H9 (cell line): ENCODE results near the gene KRTAP12-1. TPM values are rescaled to one million over a fixed set of nuclear protein-coding genes. Genes with fewer than 3 reads are reported as not detected.

Experiments used
- DNase-seq: peaks from one replicate; pipeline ENCODE4 v3.0.0-alpha.2; 2017
- H2AFZ ChIP-seq: one replicate; pipeline ENCODE4 v1.6.1; 2013; ENCODE audit warnings: mild to moderate bottlenecking, low read length, control low read depth, moderate library complexity
- H2AK5ac ChIP-seq: 2 replicates; pipeline ENCODE4 v1.6.1; 2013; ENCODE audit warnings: low read length, control low read depth, mixed read lengths; ENCODE audit not compliant: insufficient read length
- H2BK120ac ChIP-seq: one replicate; pipeline ENCODE4 v1.6.1; 2013; ENCODE audit warnings: low read depth, mild to moderate bottlenecking, low read length, control low read depth, inconsistent platforms; ENCODE audit not compliant: poor library complexity, severe bottlenecking
- H2BK12ac ChIP-seq: 2 replicates; pipeline ENCODE4 v1.6.1; 2013; ENCODE audit warnings: low read length, control low read depth, mixed read lengths, low read depth; ENCODE audit not compliant: insufficient read length
- H2BK15ac ChIP-seq: 2 replicates; pipeline ENCODE4 v1.6.1; 2013; ENCODE audit warnings: low read depth, low read length, control low read depth
- H2BK20ac ChIP-seq: one replicate; pipeline ENCODE4 v1.6.1; 2013; ENCODE audit warnings: low read depth, mild to moderate bottlenecking, low read length, control low read depth, inconsistent platforms; ENCODE audit not compliant: poor library complexity, severe bottlenecking
- H2BK5ac ChIP-seq: 2 replicates; pipeline ENCODE4 v1.6.1; 2013; ENCODE audit warnings: low read length, control low read depth, mixed read lengths; ENCODE audit not compliant: insufficient read length
- H3K14ac ChIP-seq: 2 replicates; pipeline ENCODE4 v1.6.1; 2013; ENCODE audit warnings: low read length, control low read depth; ENCODE audit not compliant: insufficient read depth
- H3K18ac ChIP-seq: 2 replicates; pipeline ENCODE4 v1.6.1; 2013; ENCODE audit warnings: low read depth, mild to moderate bottlenecking, mixed read lengths, low read length, control low read depth; ENCODE audit not compliant: insufficient read length
- H3K23ac ChIP-seq: 2 replicates; pipeline ENCODE4 v1.6.1; 2013; ENCODE audit warnings: low read length, control low read depth, mixed read lengths, low read depth; ENCODE audit not compliant: insufficient read length
- H3K23me2 ChIP-seq: 2 replicates; pipeline ENCODE4 v1.6.1; 2013; ENCODE audit warnings: low read depth, mild to moderate bottlenecking, mixed read lengths, low read length, control low read depth; ENCODE audit not compliant: insufficient read length, poor library complexity, severe bottlenecking
- H3K27ac ChIP-seq: 2 replicates; pipeline ENCODE4 v1.5.1; 2013; ENCODE audit warnings: low read length, control low read depth, mixed read lengths, low read depth; ENCODE audit not compliant: insufficient read length
- H3K27me3 ChIP-seq: 2 replicates; pipeline ENCODE4 v1.6.1; 2013; ENCODE audit warnings: low read length, control low read depth, inconsistent platforms; ENCODE audit not compliant: insufficient read depth
- H3K4ac ChIP-seq: 2 replicates; pipeline ENCODE4 v1.6.1; 2013; ENCODE audit warnings: low read depth, mild to moderate bottlenecking, control low read depth, inconsistent platforms, low read length, moderate library complexity
- H3K4me1 ChIP-seq: 2 replicates; pipeline ENCODE4 v1.6.1; 2013; ENCODE audit warnings: low read length, control low read depth, inconsistent platforms; ENCODE audit not compliant: insufficient read depth
- H3K4me2 ChIP-seq: 2 replicates; pipeline ENCODE4 v1.6.1; 2013; ENCODE audit warnings: low read length, control low read depth, mixed read lengths; ENCODE audit not compliant: insufficient read length, insufficient read depth
- H3K56ac ChIP-seq: 2 replicates; pipeline ENCODE4 v1.6.1; 2013; ENCODE audit warnings: low read depth, mild to moderate bottlenecking, mixed read lengths, low read length, control low read depth; ENCODE audit not compliant: insufficient read length
- H3K79me1 ChIP-seq: 2 replicates; pipeline ENCODE4 v1.6.1; 2013; ENCODE audit warnings: low read depth, mild to moderate bottlenecking, moderate library complexity, low read length, control low read depth, inconsistent platforms; ENCODE audit not compliant: insufficient read depth, poor library complexity, severe bottlenecking
- H3K79me2 ChIP-seq: 2 replicates; pipeline ENCODE4 v1.6.1; 2013; ENCODE audit warnings: low read length, control low read depth, inconsistent platforms; ENCODE audit not compliant: insufficient read depth
- H3K9ac ChIP-seq: 2 replicates; pipeline ENCODE4 v1.6.1; 2013; ENCODE audit warnings: low read length, control low read depth, mixed read lengths; ENCODE audit not compliant: insufficient read length; ENCODE audit errors: extremely low read depth
- H3K9me3 ChIP-seq: one replicate; pipeline ENCODE4 v1.6.1; 2013; ENCODE audit warnings: low read depth, low read length, inconsistent platforms; ENCODE audit not compliant: control insufficient read depth
- H3T11ph ChIP-seq: one replicate; pipeline ENCODE4 v1.6.1; 2013; ENCODE audit warnings: mild to moderate bottlenecking, low read length, control low read depth, inconsistent platforms
- H4K20me1 ChIP-seq: one replicate; pipeline ENCODE4 v1.6.1; 2013; ENCODE audit not compliant: control insufficient read depth, insufficient read length, insufficient read depth
- H4K5ac ChIP-seq: 2 replicates; pipeline ENCODE4 v1.6.1; 2013; ENCODE audit warnings: low read depth, mild to moderate bottlenecking, mixed read lengths, low read length, control low read depth; ENCODE audit not compliant: insufficient read length
- H4K8ac ChIP-seq: replicated peaks from 2 replicates; pipeline ENCODE4 v1.6.1; 2013; ENCODE audit warnings: low read length, control low read depth, mixed read lengths, low read depth; ENCODE audit not compliant: insufficient read length
- H4K91ac ChIP-seq: 2 replicates; pipeline ENCODE4 v1.6.1; 2013; ENCODE audit warnings: low read depth, mild to moderate bottlenecking, moderate library complexity, mixed read lengths, low read length, control low read depth; ENCODE audit not compliant: insufficient read length
- H3K27ac Mint-ChIP-seq, 3 experiments: 2 replicates in 2 of 3; 3 replicates in 1 of 3; pipeline ENCODE4 v1.8.0; 2020 to 2021; ENCODE audit warnings: mixed read lengths in 3 of 3, mild to moderate bottlenecking in 1 of 3, moderate library complexity in 1 of 3
- H3K27me3 Mint-ChIP-seq: 2 replicates; pipeline ENCODE4 v1.8.0; 2021; ENCODE audit warnings: low read depth, mild to moderate bottlenecking, moderate library complexity, mixed read lengths
- H3K36me3 Mint-ChIP-seq, 3 experiments: 2 replicates in 2 of 3; 3 replicates in 1 of 3; pipeline ENCODE4 v1.8.0; 2020 to 2021; ENCODE audit warnings: low read depth in 3 of 3, mixed read lengths in 3 of 3; ENCODE audit not compliant: insufficient read depth in 1 of 3
- H3K4me1 Mint-ChIP-seq, 2 experiments: 2 replicates each; pipeline ENCODE4 v1.8.0; 2020; ENCODE audit warnings: mixed read lengths in 2 of 2
- H3K4me3 Mint-ChIP-seq, 2 experiments: 2 replicates in 1 of 2; 3 replicates in 1 of 2; pipeline ENCODE4 v1.8.0; 2020 to 2021; ENCODE audit warnings: mild to moderate bottlenecking in 2 of 2, mixed read lengths in 2 of 2, moderate library complexity in 1 of 2
- H3K9me3 Mint-ChIP-seq, 2 experiments: 2 replicates in 1 of 2; 3 replicates in 1 of 2; pipeline ENCODE4 v1.8.0; 2020; ENCODE audit warnings: mild to moderate bottlenecking in 2 of 2, mixed read lengths in 2 of 2, moderate library complexity in 1 of 2
- CTCF ChIP-seq: fragments of 200-600 bp; sonication (generic); conservative IDR thresholded peaks from 3 replicates; pipeline ENCODE4 v1.8.0; 2021; ENCODE audit warnings: antibody characterized with exemption, mild to moderate bottlenecking
- WGBS: extraction: QIAGEN DNeasy Blood & Tissue Kit; methylation state at CpG from one replicate; pipeline ENCODE4 v1.1.7; 2013; ENCODE audit warnings: missing lambda C conversion rate, low lambda C conversion rate, mixed read lengths; ENCODE audit not compliant: insufficient read length; ENCODE audit errors: extremely low coverage; 5-methylcytosine and 5-hydroxymethylcytosine counted together
- total RNA-seq: library from RNA; stranded (reverse); gene quantifications from 2 replicates; pipeline ENCODE4 v1.2.1, GENCODE V29; 2021

The KRTAP12-1 gene
- total RNA-seq, 1 experiment from 2014 or later: not detected

DNA sequence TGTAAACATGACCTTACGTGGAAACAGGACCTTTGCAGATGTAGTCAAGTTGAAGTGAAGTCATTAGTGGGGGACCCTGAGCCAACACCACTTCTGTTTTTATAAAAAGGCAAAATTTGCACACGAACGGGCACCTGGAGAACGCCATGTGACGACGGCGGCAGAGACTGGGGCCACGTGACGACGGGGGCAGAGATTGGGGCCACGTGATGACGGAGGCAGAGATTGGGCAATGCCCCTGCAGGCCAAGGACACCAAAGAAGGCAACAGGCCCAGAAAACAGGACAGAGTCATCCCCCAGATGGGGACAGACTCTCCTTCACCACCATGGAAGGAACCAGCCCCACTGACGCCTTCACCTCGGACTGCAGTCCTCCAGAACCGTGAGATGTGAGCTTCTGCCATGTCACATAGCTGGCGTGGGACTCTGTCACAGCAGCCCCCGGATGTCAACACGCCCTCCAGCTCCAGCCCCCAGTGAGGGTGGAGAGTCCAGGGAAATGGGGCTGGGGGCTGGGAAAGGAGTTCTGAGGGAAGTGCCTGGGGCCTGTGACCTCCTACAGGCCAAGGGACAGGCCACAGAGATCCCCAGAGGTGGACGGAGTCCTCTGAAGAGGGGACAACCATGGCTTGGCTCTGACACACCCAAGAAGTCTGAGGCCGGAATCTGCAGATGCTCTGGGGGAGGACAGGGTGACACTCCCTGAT is 31.5 kb downstream of the KRTAP12-1 start:
- H3K4me3 Mint-ChIP-seq: no peak overlapping the region
- no peaks in the 10 kb centered on the region for H3K27me3 ChIP-seq
- H4K91ac ChIP-seq: no peak overlapping the region
- H3K27ac ChIP-seq: no peak overlapping the region
- no peak overlapping the region for H4K5ac ChIP-seq
- no peak overlapping the region for H3K4me2 ChIP-seq
- H3K56ac ChIP-seq: no peak overlapping the region
- H3K9ac ChIP-seq: no peak overlapping the region
- H3K9me3 Mint-ChIP-seq: peaks cover 7 to 14% of the 10 kb centered on the region in 2 experiments
- H3K79me1 ChIP-seq: no peaks in the 10 kb centered on the region
- no peak overlapping the region for H3K4ac ChIP-seq
- H4K20me1 ChIP-seq: no peaks in the 10 kb centered on the region
- H3K9me3 ChIP-seq: no peaks in the 10 kb centered on the region
- no peak overlapping the region; the same call in 1 of the 2 replicates for H3K14ac ChIP-seq
- no peak overlapping the region for H2AFZ ChIP-seq
- peaks cover 15% of the 10 kb centered on the region for H3K27me3 Mint-ChIP-seq
- no peak overlapping the region for H2AK5ac ChIP-seq
- H3K27ac Mint-ChIP-seq: no peak overlapping the region
- no peak overlapping the region for H2BK12ac ChIP-seq
- TF ChIP-seq CTCF: no peak
- H3T11ph ChIP-seq: no peak overlapping the region
- H3K23me2 ChIP-seq: peaks cover 2% of the 10 kb centered on the region
- no peak overlapping the region for H2BK5ac ChIP-seq
- no peak for DNase-seq
- no peak overlapping the region for H2BK15ac ChIP-seq
- H3K4me1 ChIP-seq: no peaks in the 10 kb centered on the region
- peaks cover 5 to 8% (median 6%) of the 10 kb centered on the region in 3 experiments for H3K36me3 Mint-ChIP-seq
- H2BK20ac ChIP-seq: no peak overlapping the region
- no peak overlapping the region for H3K18ac ChIP-seq
- H2BK120ac ChIP-seq: no peak overlapping the region
- H3K79me2 ChIP-seq: no peaks in the 10 kb centered on the region
- no CpG with 5 or more reads among the region's 20 CpGs for WGBS
- peaks cover 14 to 20% of the 10 kb centered on the region in 2 experiments for H3K4me1 Mint-ChIP-seq
- H4K8ac ChIP-seq: no peak overlapping the region
- H3K23ac ChIP-seq: no peak overlapping the region
